GM12878 (cell line): Measurements from ENCODE around the gene WFIKKN1. TPM values are rescaled to one million over a fixed set of nuclear protein-coding genes. Genes with fewer than 3 reads are reported as not detected.

Source experiments
- ATAC-seq: fragments of 200-7000 bp; cut with Tn5 transposase; 3 replicates; pipeline ENCODE4 v1.9.1; 2020; ENCODE audit warnings: mild to moderate bottlenecking, moderate library complexity
- BruUV-seq: library from RNA; stranded (reverse); fragments of 400-500 nt; replicated peaks from 2 replicates; lab custom pipeline; 2021; lab: Mats Ljungman, UMichigan
- CTCF ChIA-PET: fragments of 300-600 bp; sonication (Branson Sonifier 250); formaldehyde crosslinking; extraction: SDS; loops from one replicate; lab custom pipeline; 2021; ENCODE audit warnings: inconsistent platforms; lab: Yijun Ruan, JAX
- POLR2A ChIA-PET: fragments of 350-600 bp; formaldehyde crosslinking; extraction: SDS; loops from one replicate; lab custom pipeline; 2021; ENCODE audit warnings: inconsistent platforms; lab: Charles Lee
- RAD21 ChIA-PET: fragments of 300-600 bp; sonication (Branson Sonifier 250); formaldehyde crosslinking; loops from one replicate; lab custom pipeline; 2023; ENCODE audit warnings: antibody characterized with exemption; ENCODE audit not compliant: unreplicated experiment; lab: Charles Lee
- SMC1A ChIA-PET: fragments of 300-600 bp; sonication (Branson Sonifier 250); formaldehyde crosslinking; loops from one replicate; lab custom pipeline; 2023; ENCODE audit not compliant: unreplicated experiment, uncharacterized antibody; lab: Charles Lee
- DNase-seq: peaks from one replicate; pipeline ENCODE4 v3.0.0-alpha.2; 2011; ENCODE audit warnings: low read depth, low spot score
- FAIRE-seq: peaks from 3 replicates; lab custom pipeline; 2011; peaks lifted over from hg19 to GRCh38; lab: Jason Lieb, UNC
- H2AFZ ChIP-seq: 2 replicates; pipeline ENCODE4 v1.6.0; 2011; ENCODE audit warnings: low read depth, low read length, control low read depth; ENCODE audit not compliant: control insufficient read depth
- H3K27ac ChIP-seq: 2 replicates; pipeline ENCODE4 v1.5.1; 2011; ENCODE audit warnings: control low read depth; ENCODE audit not compliant: control insufficient read depth, insufficient read depth
- H3K27me3 ChIP-seq, 2 experiments: replicated peaks in 1 of 2; 2 replicates each; pipeline versions ENCODE4 v1.6.0 to v1.6.1; 2011; ENCODE audit warnings: low read length in 1 of 2; ENCODE audit not compliant: control insufficient read depth in 2 of 2, insufficient read depth in 2 of 2
- H3K36me3 ChIP-seq, 2 experiments: 2 replicates each; pipeline ENCODE4 v1.5.1; 2011; ENCODE audit warnings: low read length in 1 of 2; ENCODE audit not compliant: control insufficient read depth in 2 of 2, insufficient read depth in 2 of 2
- H3K4me1 ChIP-seq: 2 replicates; pipeline ENCODE4 v1.6.1; 2011; ENCODE audit warnings: mild to moderate bottlenecking, low read length, moderate library complexity, mixed read lengths; ENCODE audit not compliant: control insufficient read depth, insufficient read depth
- H3K4me2 ChIP-seq: 2 replicates; pipeline ENCODE4 v1.6.0; 2011; ENCODE audit warnings: control low read depth; ENCODE audit not compliant: control insufficient read depth, insufficient read depth
- H3K4me3 ChIP-seq: fragments of 200-600 bp; sonication (generic); 2 replicates; pipeline ENCODE4 v1.5.1; 2016
- H3K79me2 ChIP-seq: 2 replicates; pipeline ENCODE4 v1.6.0; 2011; ENCODE audit warnings: low read length; ENCODE audit not compliant: control insufficient read depth, insufficient read depth
- H3K9ac ChIP-seq: 2 replicates; pipeline ENCODE4 v1.8.0; 2011; ENCODE audit warnings: low read length, control low read depth, mixed read lengths; ENCODE audit not compliant: control insufficient read depth, insufficient read depth
- H3K9me3 ChIP-seq: replicated peaks from 3 replicates; pipeline ENCODE4 v1.5.1; 2011; ENCODE audit warnings: mild to moderate bottlenecking, low read length; ENCODE audit not compliant: control insufficient read depth, insufficient read depth
- H4K20me1 ChIP-seq: 2 replicates; pipeline ENCODE4 v1.6.0; 2011; ENCODE audit not compliant: control insufficient read depth, insufficient read depth
- ATF7 ChIP-seq: fragments of 450-650 bp; IDR thresholded peaks from 2 replicates; pipeline ENCODE4 v1.6.1; 2016; ENCODE audit warnings: low read depth, mild to moderate bottlenecking
- IRF3 ChIP-seq: fragments of 450-650 bp; IDR thresholded peaks from 2 replicates; pipeline ENCODE4 v1.6.1; 2014; ENCODE audit warnings: mild to moderate bottlenecking
- KAT2A ChIP-seq: conservative IDR thresholded peaks from 2 replicates; pipeline ENCODE4 v1.6.1; 2011; ENCODE audit warnings: low read depth, low read length; ENCODE audit not compliant: control insufficient read depth
- NFYA ChIP-seq: IDR thresholded peaks from 2 replicates; pipeline ENCODE4 v1.6.1; 2011; ENCODE audit warnings: low read depth, mild to moderate bottlenecking, low read length, improper control_type of control experiment, borderline replicate concordance
- POLR2AphosphoS2 ChIP-seq: IDR thresholded peaks from 2 replicates; pipeline ENCODE4 v1.6.1; 2011; ENCODE audit warnings: low read depth, mild to moderate bottlenecking, low read length, improper control_type of control experiment, moderate library complexity
- RAD51 ChIP-seq: fragments of 450-650 bp; IDR thresholded peaks from 2 replicates; pipeline ENCODE4 v1.6.1; 2016; ENCODE audit warnings: moderate library complexity, mild to moderate bottlenecking, inconsistent platforms
- RUNX3 ChIP-seq: IDR thresholded peaks from 2 replicates; pipeline ENCODE4 v1.6.1; 2012; ENCODE audit warnings: low read length, inconsistent platforms
- SMC3 ChIP-seq: IDR thresholded peaks from 2 replicates; pipeline ENCODE4 v1.6.1; 2011; ENCODE audit warnings: low read length, improper control_type of control experiment, borderline replicate concordance
- ZBED1 ChIP-seq: IDR thresholded peaks from 2 replicates; pipeline ENCODE4 v1.6.1; 2016; ENCODE audit warnings: borderline replicate concordance
- ZNF384 ChIP-seq: IDR thresholded peaks from 2 replicates; pipeline ENCODE4 v1.6.1; 2012; ENCODE audit warnings: low read depth, mild to moderate bottlenecking, low read length, improper control_type of control experiment, borderline replicate concordance
- WGBS: methylation state at CpG from one replicate; pipeline ENCODE4 v1.1.6; 2016; ENCODE audit warnings: low lambda C conversion rate; ENCODE audit not compliant: insufficient replicate concordance, insufficient coverage; ENCODE audit errors: missing lambda C conversion rate; 5-methylcytosine and 5-hydroxymethylcytosine counted together
- in situ Hi-C: fragments of 300-500 bp; cut with MboI; formaldehyde crosslinking; loops from 9 replicates; pipeline ENCODE4 v1.14.3; 2018; ENCODE audit warnings: mixed read lengths
- intact Hi-C: fragments of 100-400 bp; cut with micrococcal nuclease; formaldehyde crosslinking; loops from one replicate; pipeline ENCODE4 v1.14.2; 2022; ENCODE audit not compliant: unreplicated experiment
- polyA plus RNA-seq, 11 experiments: library from polyadenylated mRNA; depleted of rRNA in 4 of 11; unstranded in 6 of 11; stranded (reverse) in 5 of 11; fragments of >200 nt; fragmentation: Nextera tagmentation in 4 of 11; fragmentation: Illumina TruSeq in 1 of 11; extraction: Ambion mirVana in 4 of 11; extraction: Trizol in 1 of 11; gene quantifications; 1 replicate in 1 of 11; 2 replicates in 10 of 11; pipeline versions ENCODE4 v1.2.1 to v1.2.3, GENCODE V29; 2011 to 2016; ENCODE audit warnings: inconsistent platforms in 2 of 11, missing spikeins in 2 of 11, low read depth in 1 of 11
- total RNA-seq, 4 experiments: library from RNA; depleted of rRNA in 3 of 4; stranded (reverse); fragments of >200 nt in 3 of 4; fragmentation: Illumina TruSeq in 1 of 4; extraction: Trizol in 1 of 4; gene quantifications; 2 replicates each; pipeline versions ENCODE4 v1.2.1 to v1.2.3, GENCODE V29; 2013 to 2021

WFIKKN1 gene
- total and polyA plus RNA-seq, 10 of the 15 experiments (the other 5 are each of a cell fraction or from before 2014, with no cell fraction given), result 0.01 to 0.41 (median 0.05) TPM; not detected in 2

- no peaks in the 10 kb centered on the region for H3K9me3 ChIP-seq
- 93% methylated on average over 39 of the region's 39 CpGs for WGBS
- H3K79me2 ChIP-seq, result no peaks in the 10 kb centered on the region
- DNase-seq (no peak), ATAC-seq (no peak), FAIRE-seq (no peak)
- H3K4me2 ChIP-seq, result no peak overlapping the region
- BruUV-seq, result no TSS peak
- no peaks in the 10 kb centered on the region for H4K20me1 ChIP-seq
- intact Hi-C loops, result no loop called here
- H3K27ac ChIP-seq, result no peak overlapping the region
- RAD21 ChIA-PET, result no interaction called here
- POLR2A ChIA-PET, result no interaction called here
- CTCF ChIA-PET, result no interaction called here
- H3K4me3 ChIP-seq, result no peak overlapping the region
- no peak for TF ChIP-seq NFYA
- no peak for TF ChIP-seq POLR2AphosphoS2
- no peak for TF ChIP-seq ZBED1
- TF ChIP-seq IRF3, result no peak
- TF ChIP-seq ZNF384, result no peak
- no peak for TF ChIP-seq KAT2A
- TF ChIP-seq SMC3, result no peak
- no peak for TF ChIP-seq RAD51
- TF ChIP-seq ATF7, result no peak
- no peak for TF ChIP-seq RUNX3
- TF ChIP-seq, all 136 proteins: peak for 0
- no peaks in the 10 kb centered on the region for H3K27me3 ChIP-seq
- in situ Hi-C loops, result no loop called here
- H3K9ac ChIP-seq, result no peak overlapping the region
- no peak overlapping the region for H2AFZ ChIP-seq
- H3K4me1 ChIP-seq, result no peaks in the 10 kb centered on the region
- no peaks in the 10 kb centered on the region for H3K36me3 ChIP-seq
- SMC1A ChIA-PET, result no interaction called here
Observed at GRCh38 chr16:616733-617586, 13.8 kb upstream of the WFIKKN1 start.
